Endodermal cell (in vitro differentiated cells): ENCODE results near the gene PAQR8. TPM values are rescaled to one million over a fixed set of nuclear protein-coding genes. Genes with fewer than 3 reads are reported as not detected.

Experiments used
- DNase-seq: peaks from one replicate; pipeline ENCODE4 v3.0.0-alpha.2; 2017
- H3K27ac ChIP-seq: 2 replicates; pipeline ENCODE4 v1.5.1; 2013; ENCODE audit warnings: mild to moderate bottlenecking, low read depth, low read length, moderate library complexity
- H3K27me3 ChIP-seq: 2 replicates; pipeline ENCODE4 v1.6.1; 2013; ENCODE audit warnings: mild to moderate bottlenecking, low read length, moderate library complexity; ENCODE audit not compliant: insufficient read depth, control insufficient read depth, poor library complexity, severe bottlenecking
- H3K36me3 ChIP-seq: 2 replicates; pipeline ENCODE4 v1.7.0; 2013; ENCODE audit warnings: mild to moderate bottlenecking, low read length, moderate library complexity; ENCODE audit not compliant: control insufficient read depth, insufficient read depth
- H3K4me1 ChIP-seq: one replicate; pipeline ENCODE4 v1.7.0; 2013; ENCODE audit warnings: low read length; ENCODE audit not compliant: control insufficient read depth, insufficient read depth
- H3K4me3 ChIP-seq: 2 replicates; pipeline ENCODE4 v1.5.1; 2013; ENCODE audit warnings: mild to moderate bottlenecking, low read length, moderate library complexity
- H3K9ac ChIP-seq: 2 replicates; pipeline ENCODE4 v1.6.1; 2013; ENCODE audit warnings: mild to moderate bottlenecking, low read length, moderate library complexity; ENCODE audit not compliant: poor library complexity, severe bottlenecking; ENCODE audit errors: extremely low read depth
- H3K9me3 ChIP-seq: 2 replicates; pipeline ENCODE4 v1.6.1; 2013; ENCODE audit warnings: mild to moderate bottlenecking, low read length, moderate library complexity; ENCODE audit not compliant: control insufficient read depth
- H3K27ac Mint-ChIP-seq: 2 replicates; pipeline ENCODE4 v1.8.0; 2020; ENCODE audit warnings: mixed read lengths
- H3K27me3 Mint-ChIP-seq: 2 replicates; pipeline ENCODE4 v1.8.0; 2021; ENCODE audit warnings: mild to moderate bottlenecking, mixed read lengths; ENCODE audit not compliant: insufficient read depth
- H3K36me3 Mint-ChIP-seq: 2 replicates; pipeline ENCODE4 v1.8.0; 2020; ENCODE audit warnings: low read depth, mixed read lengths
- H3K4me1 Mint-ChIP-seq: 2 replicates; pipeline ENCODE4 v1.8.0; 2020; ENCODE audit warnings: mixed read lengths
- H3K4me3 Mint-ChIP-seq: 2 replicates; pipeline ENCODE4 v1.8.0; 2020; ENCODE audit warnings: mild to moderate bottlenecking, moderate library complexity, mixed read lengths
- H3K9me3 Mint-ChIP-seq: 2 replicates; pipeline ENCODE4 v1.8.0; 2020; ENCODE audit warnings: mild to moderate bottlenecking, mixed read lengths
- WGBS, 2 experiments: methylation state at CpG; one replicate each; pipeline versions ENCODE4 v1.1.5 to v1.1.7; 2013; ENCODE audit warnings: missing lambda C conversion rate in 2 of 2, mixed read lengths in 1 of 2; ENCODE audit not compliant: insufficient coverage in 1 of 2, insufficient read length in 1 of 2; 5-methylcytosine and 5-hydroxymethylcytosine counted together
- total RNA-seq, 2 donors: library from RNA; stranded (reverse); fragmentation: NEBNext Ultra II Directional in 1 of 2; extraction: Animal tissue kit (Norgen Biotek cat#: 25700) in 1 of 2; gene quantifications; 2 replicates in 1 of 2; 3 replicates in 1 of 2; pipeline ENCODE4 v1.2.1, GENCODE V29; 2021
- TF ChIP-seq, protein P1 (sequence below): fragments of 200-600 bp; sonication (generic); conservative IDR thresholded peaks from 2 replicates; pipeline ENCODE4 v1.5.0; 2021; ENCODE audit warnings: antibody characterized with exemption, mild to moderate bottlenecking

PAQR8 gene
- total RNA-seq, 2 donors from 2014 or later, result 5.9 to 6.7 TPM

DNA sequence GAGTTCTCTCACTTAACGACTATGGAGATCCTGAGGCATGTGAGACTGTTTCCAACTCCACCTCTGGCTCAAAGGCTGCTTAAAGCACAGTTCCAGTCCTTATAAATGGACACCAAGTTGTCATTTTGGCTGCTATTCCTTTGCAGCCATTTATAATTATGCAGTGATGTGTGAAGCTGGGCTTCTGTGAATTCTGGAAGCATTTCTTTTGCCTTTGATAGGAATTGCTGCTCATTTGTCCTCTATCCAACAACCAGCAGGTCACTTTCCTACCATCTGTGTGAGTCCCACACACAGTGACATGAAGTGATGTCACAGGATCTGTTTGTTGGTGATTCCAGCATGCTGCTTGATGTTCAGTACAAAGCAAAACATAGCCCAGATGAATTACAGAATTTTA, 29.6 kb downstream of the PAQR8 start:
- Histone ChIP-seq H3K9ac (no peak overlapping the region), H3K27ac (no peak overlapping the region), H3K27me3 (no peaks in the 10 kb centered on the region), H3K9me3 (peaks cover 16% of the 10 kb centered on the region), H3K4me3 (no peak overlapping the region), H3K36me3 (no peaks in the 10 kb centered on the region), H3K4me1 (no peaks in the 10 kb centered on the region)
- H3K36me3 Mint-ChIP-seq, result peaks cover 1% of the 10 kb centered on the region
- 90 to 100% methylated on average over 1 of the region's 1 CpG for WGBS, 2 experiments
- H3K4me1 Mint-ChIP-seq, result peaks cover 19% of the 10 kb centered on the region
- TF ChIP-seq, protein P1, sequence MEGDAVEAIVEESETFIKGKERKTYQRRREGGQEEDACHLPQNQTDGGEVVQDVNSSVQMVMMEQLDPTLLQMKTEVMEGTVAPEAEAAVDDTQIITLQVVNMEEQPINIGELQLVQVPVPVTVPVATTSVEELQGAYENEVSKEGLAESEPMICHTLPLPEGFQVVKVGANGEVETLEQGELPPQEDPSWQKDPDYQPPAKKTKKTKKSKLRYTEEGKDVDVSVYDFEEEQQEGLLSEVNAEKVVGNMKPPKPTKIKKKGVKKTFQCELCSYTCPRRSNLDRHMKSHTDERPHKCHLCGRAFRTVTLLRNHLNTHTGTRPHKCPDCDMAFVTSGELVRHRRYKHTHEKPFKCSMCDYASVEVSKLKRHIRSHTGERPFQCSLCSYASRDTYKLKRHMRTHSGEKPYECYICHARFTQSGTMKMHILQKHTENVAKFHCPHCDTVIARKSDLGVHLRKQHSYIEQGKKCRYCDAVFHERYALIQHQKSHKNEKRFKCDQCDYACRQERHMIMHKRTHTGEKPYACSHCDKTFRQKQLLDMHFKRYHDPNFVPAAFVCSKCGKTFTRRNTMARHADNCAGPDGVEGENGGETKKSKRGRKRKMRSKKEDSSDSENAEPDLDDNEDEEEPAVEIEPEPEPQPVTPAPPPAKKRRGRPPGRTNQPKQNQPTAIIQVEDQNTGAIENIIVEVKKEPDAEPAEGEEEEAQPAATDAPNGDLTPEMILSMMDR, result no peak
- DNase-seq, result no peak
- H3K9me3 Mint-ChIP-seq, result peaks cover 14% of the 10 kb centered on the region
- no peaks in the 10 kb centered on the region for H3K27me3 Mint-ChIP-seq
- H3K4me3 Mint-ChIP-seq, result no peak overlapping the region
- no peak overlapping the region for H3K27ac Mint-ChIP-seq

DNA sequence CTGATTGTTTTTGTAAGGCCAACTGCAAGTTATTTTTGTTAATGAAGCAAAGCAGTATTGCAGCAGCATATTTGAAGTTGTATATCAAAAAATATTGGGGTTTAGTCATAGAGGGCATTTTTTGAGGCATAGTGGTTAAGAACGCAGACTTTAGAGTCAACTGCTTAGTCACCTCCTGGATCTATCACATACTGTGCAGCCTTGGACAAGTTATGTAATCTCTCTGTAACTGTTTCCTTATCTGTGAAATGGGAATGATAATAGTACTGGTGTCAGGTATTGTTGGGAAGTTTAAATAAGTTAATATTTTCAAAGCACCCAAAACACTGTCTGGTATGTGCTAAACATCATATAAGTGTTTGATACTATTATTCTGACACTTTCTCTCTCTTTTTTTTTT, 31.0 kb downstream of the PAQR8 start:
- no peaks in the 10 kb centered on the region for H3K27me3 Mint-ChIP-seq
- H3K4me1 ChIP-seq, result no peaks in the 10 kb centered on the region
- H3K9ac ChIP-seq, result no peak overlapping the region
- H3K4me3 ChIP-seq, result no peak overlapping the region
- H3K4me1 Mint-ChIP-seq, result peaks cover 19% of the 10 kb centered on the region
- H3K4me3 Mint-ChIP-seq, result no peak overlapping the region
- H3K9me3 Mint-ChIP-seq, result peaks cover 3% of the 10 kb centered on the region
- H3K9me3 ChIP-seq, result peaks cover 9% of the 10 kb centered on the region
- no peaks in the 10 kb centered on the region for H3K27me3 ChIP-seq
- no peak overlapping the region for H3K27ac Mint-ChIP-seq
- no peak for DNase-seq
- H3K36me3 ChIP-seq, result no peaks in the 10 kb centered on the region
- WGBS, 2 experiments, result 75 to 100% methylated on average over 1 of the region's 1 CpG
- TF ChIP-seq, protein P1, result no peak
- H3K27ac ChIP-seq, result no peak overlapping the region
- H3K36me3 Mint-ChIP-seq, result no peaks in the 10 kb centered on the region

DNA sequence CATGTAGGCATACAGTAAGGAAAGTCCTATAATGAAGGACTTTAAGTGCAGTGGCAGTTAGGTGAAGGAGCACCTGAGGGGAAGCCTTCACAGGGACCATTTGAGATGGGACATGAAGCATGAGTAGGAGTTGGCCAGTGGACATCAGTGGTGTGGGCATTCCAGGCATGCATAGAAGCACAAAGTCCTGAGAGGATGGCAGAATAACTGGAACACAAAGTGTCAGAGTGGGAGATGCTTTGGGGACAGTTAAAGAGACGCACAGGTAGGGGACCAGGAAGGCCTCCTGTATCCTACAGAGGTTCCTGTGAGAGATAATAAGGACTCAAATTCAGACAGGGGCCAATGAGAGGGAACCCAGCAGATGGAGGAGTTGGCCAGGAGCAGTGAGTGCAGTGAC, 31.8 kb downstream of the PAQR8 start:
- no peak overlapping the region for H3K4me3 ChIP-seq
- Mint-ChIP-seq H3K4me3 (no peak overlapping the region), H3K27ac (no peak overlapping the region), H3K27me3 (no peaks in the 10 kb centered on the region), H3K4me1 (peaks cover 19% of the 10 kb centered on the region), H3K9me3 (peaks cover 2% of the 10 kb centered on the region), H3K36me3 (no peaks in the 10 kb centered on the region)
- H3K9me3 ChIP-seq, result peaks cover 2% of the 10 kb centered on the region
- no peaks in the 10 kb centered on the region for H3K27me3 ChIP-seq
- H3K4me1 ChIP-seq, result no peaks in the 10 kb centered on the region
- DNase-seq, result no peak
- no peak overlapping the region for H3K9ac ChIP-seq
- H3K27ac ChIP-seq, result no peak overlapping the region
- WGBS, 2 experiments, result 100% methylated on average over 1 of the region's 1 CpG
- no peaks in the 10 kb centered on the region for H3K36me3 ChIP-seq
- TF ChIP-seq, protein P1, result no peak
